ENCODE results near the gene PROCR. TPM values are rescaled to one million over a fixed set of nuclear protein-coding genes. Genes with fewer than 3 reads are reported as not detected.
"Not testable (repeated sequence)": the region's sequence is repeated elsewhere in the genome, so short reads cannot be mapped to it uniquely, and the experiment has no call there.

PROCR gene
- total and polyA plus RNA-seq, 8 donors, result 21.7 to 63.4 (median 34.9) TPM

DNA sequence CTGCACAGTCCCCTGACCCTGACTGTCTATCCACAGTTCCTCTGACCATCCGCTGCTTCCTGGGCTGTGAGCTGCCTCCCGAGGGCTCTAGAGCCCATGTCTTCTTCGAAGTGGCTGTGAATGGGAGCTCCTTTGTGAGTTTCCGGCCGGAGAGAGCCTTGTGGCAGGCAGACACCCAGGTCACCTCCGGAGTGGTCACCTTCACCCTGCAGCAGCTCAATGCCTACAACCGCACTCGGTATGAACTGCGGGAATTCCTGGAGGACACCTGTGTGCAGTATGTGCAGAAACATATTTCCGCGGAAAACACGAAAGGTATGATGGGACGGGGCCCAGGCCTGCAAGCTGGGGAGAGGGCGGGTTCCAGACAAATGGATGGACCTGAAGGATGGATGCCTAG lies 4.3 kb downstream of the PROCR start:
- DNase-seq (no peak), ATAC-seq (no peak)
- Histone ChIP-seq H3K4me3 (no peak overlapping the region), H3K36me3 (no peaks in the 10 kb centered on the region), H3K27ac (no peak overlapping the region), H3K9me3 (no peaks in the 10 kb centered on the region), H3K4me1 (peaks cover 0 to 16% of the 10 kb centered on the region in 2 donors), H3K27me3 (no peaks in the 10 kb centered on the region)
- TF ChIP-seq, protein P1, sequence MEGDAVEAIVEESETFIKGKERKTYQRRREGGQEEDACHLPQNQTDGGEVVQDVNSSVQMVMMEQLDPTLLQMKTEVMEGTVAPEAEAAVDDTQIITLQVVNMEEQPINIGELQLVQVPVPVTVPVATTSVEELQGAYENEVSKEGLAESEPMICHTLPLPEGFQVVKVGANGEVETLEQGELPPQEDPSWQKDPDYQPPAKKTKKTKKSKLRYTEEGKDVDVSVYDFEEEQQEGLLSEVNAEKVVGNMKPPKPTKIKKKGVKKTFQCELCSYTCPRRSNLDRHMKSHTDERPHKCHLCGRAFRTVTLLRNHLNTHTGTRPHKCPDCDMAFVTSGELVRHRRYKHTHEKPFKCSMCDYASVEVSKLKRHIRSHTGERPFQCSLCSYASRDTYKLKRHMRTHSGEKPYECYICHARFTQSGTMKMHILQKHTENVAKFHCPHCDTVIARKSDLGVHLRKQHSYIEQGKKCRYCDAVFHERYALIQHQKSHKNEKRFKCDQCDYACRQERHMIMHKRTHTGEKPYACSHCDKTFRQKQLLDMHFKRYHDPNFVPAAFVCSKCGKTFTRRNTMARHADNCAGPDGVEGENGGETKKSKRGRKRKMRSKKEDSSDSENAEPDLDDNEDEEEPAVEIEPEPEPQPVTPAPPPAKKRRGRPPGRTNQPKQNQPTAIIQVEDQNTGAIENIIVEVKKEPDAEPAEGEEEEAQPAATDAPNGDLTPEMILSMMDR (IDR thresholded peaks at IDR 0.05), result no peak
- intact Hi-C loops (cut with DNase I), result no loop called here

DNA sequence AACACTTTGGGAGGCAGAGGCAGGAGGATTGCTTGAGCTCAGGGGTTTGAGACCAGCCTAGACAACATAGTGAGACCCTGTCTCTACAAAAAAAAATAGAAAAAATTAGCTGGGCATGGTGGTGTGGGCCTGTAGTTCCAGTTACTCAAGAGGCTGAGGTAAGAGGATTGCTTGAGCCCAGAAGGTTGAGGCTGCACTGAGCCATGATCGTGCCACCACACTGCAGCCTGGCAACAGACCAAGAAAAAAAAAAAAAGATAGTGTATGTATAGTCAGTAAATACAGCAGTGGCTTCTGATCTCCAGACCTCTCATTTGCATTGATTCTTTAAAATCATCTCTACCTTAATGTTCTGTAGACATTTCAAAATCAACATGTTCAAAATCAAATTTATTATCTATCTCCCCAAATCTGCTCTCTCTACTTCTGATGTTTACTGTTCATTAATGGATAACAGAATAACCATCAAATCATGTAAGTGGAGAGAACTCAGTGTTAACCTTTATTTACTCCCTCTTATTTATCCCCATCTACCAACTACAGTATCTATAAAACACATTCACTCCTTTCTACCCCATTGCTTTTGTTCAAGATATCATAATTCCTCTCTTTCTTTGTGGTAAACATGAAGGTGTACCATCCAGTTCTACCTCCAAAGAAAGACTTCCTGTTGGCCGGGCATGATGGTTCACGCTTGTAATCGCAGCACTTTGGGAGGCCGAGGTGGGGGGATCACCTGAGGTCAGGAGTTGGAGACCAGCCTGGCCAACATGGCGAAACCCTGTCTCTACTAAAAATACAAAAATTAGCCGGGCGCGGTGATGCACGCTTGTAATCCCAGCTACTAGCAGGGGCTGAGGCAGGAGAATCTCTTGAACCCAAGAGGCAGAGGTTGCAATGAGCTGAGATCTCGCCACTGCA lies 7.7 kb downstream of the PROCR start:
- no peak overlapping the region for H3K27ac ChIP-seq
- DNase-seq (no peak), ATAC-seq (no peak)
- H3K4me3 ChIP-seq, result no peak overlapping the region
- no peaks in the 10 kb centered on the region for H3K9me3 ChIP-seq
- H3K27me3 ChIP-seq, result no peaks in the 10 kb centered on the region
- TF ChIP-seq, protein P1 (IDR thresholded peaks at IDR 0.05), result no peak
- H3K4me1 ChIP-seq, result no peaks in the 10 kb centered on the region
- H3K36me3 ChIP-seq, result no peaks in the 10 kb centered on the region
- intact Hi-C loops (cut with DNase I), result no loop called here

DNA sequence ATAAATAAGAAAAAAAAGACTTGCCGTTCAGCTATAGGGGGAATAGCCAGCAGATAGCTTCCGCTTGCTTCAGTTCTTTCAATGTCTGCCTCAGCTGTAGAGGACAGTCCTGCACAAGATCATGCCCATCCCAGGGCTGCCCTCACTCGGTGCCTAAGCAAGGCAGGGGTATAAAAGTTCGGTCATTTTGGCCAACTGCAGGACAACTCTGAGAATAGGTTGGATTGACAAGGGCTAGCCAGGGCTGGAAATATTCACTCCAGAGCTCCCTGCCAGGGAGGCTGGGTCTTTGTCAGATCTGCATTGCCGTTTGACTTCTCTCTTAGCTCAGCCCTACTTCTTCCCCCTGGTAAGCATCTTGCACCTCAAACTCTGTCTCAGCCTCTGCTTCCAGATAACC lies 8.4 kb downstream of the PROCR start:
- intact Hi-C loops (cut with DNase I), result no loop called here
- Histone ChIP-seq H3K36me3 (no peaks in the 10 kb centered on the region), H3K27ac (no peak overlapping the region), H3K4me3 (no peak overlapping the region), H3K27me3 (no peaks in the 10 kb centered on the region), H3K9me3 (no peaks in the 10 kb centered on the region), H3K4me1 (no peaks in the 10 kb centered on the region)
- ATAC-seq, result no peak
- TF ChIP-seq, protein P1 (IDR thresholded peaks at IDR 0.05), result no peak
- no peak for DNase-seq

DNA sequence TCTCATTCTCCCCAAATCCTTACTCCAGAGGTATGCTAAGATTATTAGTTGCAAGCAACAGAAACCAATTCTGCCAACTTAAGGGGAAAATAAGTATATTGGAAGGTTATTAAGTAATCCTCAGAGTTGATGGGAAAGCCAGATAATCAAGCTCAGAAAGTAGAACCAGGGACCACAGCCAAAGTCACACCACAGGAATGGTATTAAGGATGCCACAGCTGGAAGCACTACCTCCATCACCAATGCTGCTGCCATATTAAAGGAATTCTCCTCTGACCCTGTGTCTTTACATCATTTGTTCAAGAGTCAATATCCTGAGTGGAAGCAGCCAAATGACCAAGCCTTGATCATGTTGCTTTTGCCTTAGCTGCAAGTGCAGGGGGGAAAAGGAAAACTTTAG lies 9.9 kb downstream of the PROCR start:
- intact Hi-C loops (cut with DNase I), result no loop called here
- H3K27me3 ChIP-seq, result no peaks in the 10 kb centered on the region
- no peak overlapping the region for H3K27ac ChIP-seq
- TF ChIP-seq, protein P1 (IDR thresholded peaks at IDR 0.05), result no peak
- no peaks in the 10 kb centered on the region for H3K4me1 ChIP-seq
- H3K4me3 ChIP-seq, result no peak overlapping the region
- no peaks in the 10 kb centered on the region for H3K9me3 ChIP-seq
- DNase-seq (no peak), ATAC-seq (no peak)
- no peaks in the 10 kb centered on the region for H3K36me3 ChIP-seq

DNA sequence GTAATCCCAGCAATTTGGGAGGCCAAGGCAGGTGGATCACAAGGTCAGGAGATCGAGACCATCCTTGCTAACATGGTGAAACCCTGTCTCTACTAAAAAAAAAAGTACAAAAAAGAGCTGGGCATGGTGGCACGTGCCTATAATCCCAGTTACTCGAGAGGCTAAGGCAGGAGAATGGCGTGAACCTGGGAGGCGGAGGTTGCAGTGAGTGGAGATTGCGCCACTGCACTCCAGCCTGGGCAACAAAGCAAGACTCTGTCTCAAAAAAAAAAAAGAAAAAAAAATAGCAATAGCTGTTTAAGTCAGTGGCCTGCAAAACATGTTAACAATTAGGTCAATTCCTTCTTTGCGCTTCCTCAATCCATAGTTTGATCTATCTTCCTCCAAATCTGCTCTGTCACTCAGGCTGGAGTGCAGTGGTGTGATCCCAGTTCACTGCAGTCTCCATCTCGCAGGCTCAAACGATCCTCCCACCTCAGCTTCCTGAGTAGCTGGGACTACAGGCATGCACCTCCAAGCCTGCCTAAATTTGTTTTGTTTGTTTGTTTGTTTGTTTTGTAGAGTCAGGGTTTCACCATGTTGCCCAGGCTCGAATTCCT lies 14.9 kb downstream of the PROCR start:
- intact Hi-C loops (cut with DNase I); H3K9me3 ChIP-seq; ATAC-seq; H3K27me3 ChIP-seq; H3K36me3 ChIP-seq; H3K27ac ChIP-seq; H3K4me1 ChIP-seq; H3K4me3 ChIP-seq; DNase-seq: not testable (repeated sequence)
